Endothelial cell of umbilical vein (primary cell): ENCODE data around the gene TCEANC. TPM values are rescaled to one million over a fixed set of nuclear protein-coding genes. Genes with fewer than 3 reads are reported as not detected.
"Not testable (repeated sequence)": the region's sequence is repeated elsewhere in the genome, so short reads cannot be mapped to it uniquely, and the experiment has no call there.

ENCODE experiments used
- BruUV-seq: library from RNA; stranded (reverse); fragments of 400-500 nt; replicated peaks from 2 replicates; lab custom pipeline; 2021; lab: Mats Ljungman, UMichigan
- CTCF ChIA-PET: fragments of 300-600, 350-600 bp; sonication (Branson Sonifier 250); formaldehyde crosslinking; loops from one replicate; lab custom pipeline; 2021; ENCODE audit warnings: antibody characterized with exemption, inconsistent platforms; lab: Charles Lee
- POLR2A ChIA-PET: fragments of 300-600, 350-600 bp; sonication (Branson Sonifier 250); formaldehyde crosslinking; loops from one replicate; lab custom pipeline; 2021; ENCODE audit warnings: antibody characterized with exemption, inconsistent platforms; lab: Charles Lee
- DNase-seq: peaks from one replicate; pipeline ENCODE4 v3.0.0-alpha.2; 2011; ENCODE audit warnings: low read depth, low spot score
- FAIRE-seq: peaks from 2 replicates; lab custom pipeline; 2011; peaks lifted over from hg19 to GRCh38; lab: Jason Lieb, UNC
- H2AFZ ChIP-seq: 2 replicates; pipeline ENCODE4 v1.6.0; 2012; ENCODE audit warnings: low read depth, low read length, control low read depth, inconsistent platforms
- H3K27ac ChIP-seq: 2 replicates; pipeline ENCODE4 v1.5.1; 2011; ENCODE audit warnings: low read depth, mild to moderate bottlenecking, control low read depth, low read length, moderate library complexity; ENCODE audit not compliant: insufficient read depth
- H3K27me3 ChIP-seq, 2 experiments: 2 replicates each; pipeline versions ENCODE4 v1.6.0 to v1.6.1; 2011; ENCODE audit warnings: low read length in 2 of 2, mixed read lengths in 1 of 2; ENCODE audit not compliant: control insufficient read depth in 2 of 2, insufficient read depth in 2 of 2
- H3K36me3 ChIP-seq, 2 experiments: 2 replicates in 1 of 2; 3 replicates in 1 of 2; pipeline ENCODE4 v1.5.1; 2011; ENCODE audit warnings: low read length in 2 of 2, mild to moderate bottlenecking in 1 of 2, moderate library complexity in 1 of 2; ENCODE audit not compliant: control insufficient read depth in 2 of 2, insufficient read depth in 2 of 2; ENCODE audit errors: extremely low read depth in 1 of 2
- H3K4me1 ChIP-seq: 3 replicates; pipeline ENCODE4 v1.5.1; 2011; ENCODE audit warnings: mild to moderate bottlenecking, low read length; ENCODE audit not compliant: control insufficient read depth, insufficient read depth; ENCODE audit errors: extremely low read depth
- H3K4me2 ChIP-seq: 2 replicates; pipeline ENCODE4 v1.6.1; 2011; ENCODE audit warnings: low read length, control low read depth, mixed read lengths; ENCODE audit not compliant: insufficient read depth
- H3K4me3 ChIP-seq, 3 experiments: fragments of 200-600 bp in 1 of 3; sonication (generic), shearing (Covaris generic) in 1 of 3; replicated peaks in 1 of 3; 2 replicates each; pipeline ENCODE4 v1.5.1; 2011 to 2016; ENCODE audit warnings: control low read depth in 3 of 3, low read length in 3 of 3, mild to moderate bottlenecking in 2 of 3, inconsistent platforms in 1 of 3, low read depth in 1 of 3, moderate library complexity in 1 of 3; ENCODE audit not compliant: insufficient read depth in 1 of 3
- H3K79me2 ChIP-seq: 2 replicates; pipeline ENCODE4 v1.6.0; 2012; ENCODE audit warnings: low read length, inconsistent platforms; ENCODE audit not compliant: control insufficient read depth, insufficient read depth
- H3K9ac ChIP-seq: replicated peaks from 2 replicates; pipeline ENCODE3; 2011; ENCODE audit warnings: low read length, control low read depth; ENCODE audit not compliant: insufficient read depth; ENCODE audit errors: extremely low read depth
- H3K9me1 ChIP-seq: replicated peaks from 3 replicates; pipeline ENCODE4 v1.6.0; 2011; ENCODE audit warnings: mild to moderate bottlenecking, low read length; ENCODE audit not compliant: control insufficient read depth, insufficient read depth; ENCODE audit errors: extremely low read depth
- H3K9me3 ChIP-seq: replicated peaks from 2 replicates; pipeline ENCODE4 v1.5.1; 2012; ENCODE audit warnings: low read length, inconsistent platforms; ENCODE audit not compliant: control insufficient read depth, insufficient read depth
- H4K20me1 ChIP-seq: replicated peaks from 2 replicates; pipeline ENCODE3; 2011; ENCODE audit warnings: mild to moderate bottlenecking, low read length; ENCODE audit not compliant: control insufficient read depth, insufficient read depth; ENCODE audit errors: extremely low read depth
- GATA2 ChIP-seq: IDR thresholded peaks from 2 replicates; pipeline ENCODE4 v1.7.0; 2011; ENCODE audit warnings: low read depth, mild to moderate bottlenecking, moderate library complexity, mixed read lengths, low read length; ENCODE audit not compliant: insufficient read length, insufficient read depth
- JUN ChIP-seq: IDR thresholded peaks from 2 replicates; pipeline ENCODE4 v1.6.1; 2011; ENCODE audit warnings: borderline replicate concordance, low read depth; ENCODE audit not compliant: insufficient read length, insufficient read depth
- POLR2A ChIP-seq: IDR thresholded peaks from 2 replicates; pipeline ENCODE4 v1.6.1; 2012; ENCODE audit warnings: low read depth, mild to moderate bottlenecking, control low read depth, low read length
- POLR2AphosphoS5 ChIP-seq: IDR thresholded peaks from 2 replicates; pipeline ENCODE4 v1.6.1; 2012; ENCODE audit warnings: low read depth, mild to moderate bottlenecking, control low read depth, low read length, moderate library complexity; ENCODE audit not compliant: insufficient read depth
- dilution Hi-C: fragments of 300-500 bp; cut with MboI; formaldehyde crosslinking; loops from one replicate; pipeline ENCODE4 v1.15.0; 2019; ENCODE audit warnings: low sequenced_read_pairs; ENCODE audit not compliant: extremely low pct_ligation_motif_present
- intact Hi-C: fragments of 100-400 bp; cut with micrococcal nuclease; formaldehyde crosslinking; loops from one replicate; pipeline ENCODE4 v1.10.0; 2022
- polyA plus RNA-seq, 4 experiments: library from polyadenylated mRNA; depleted of rRNA in 3 of 4; stranded (reverse) in 3 of 4; unstranded in 1 of 4; fragments of >200 nt; gene quantifications; 2 replicates each; pipeline versions ENCODE4 v1.2.1 to v1.2.3, GENCODE V29; 2011 to 2012; ENCODE audit warnings: missing spikeins in 1 of 4
- total RNA-seq: library from RNA; stranded (reverse); gene quantifications from 2 replicates; pipeline ENCODE4 v1.2.3, GENCODE V29; 2021
- TF ChIP-seq, protein P1 (sequence below): IDR thresholded peaks from 2 replicates; pipeline ENCODE4 v1.6.1; 2011; ENCODE audit not compliant: insufficient read depth, insufficient read length

The TCEANC gene
- total and polyA plus RNA-seq, 2 donors (not counting 3 experiments of a cell fraction or from before 2014, with no cell fraction given), result 0.32 to 0.75 TPM

DNA sequence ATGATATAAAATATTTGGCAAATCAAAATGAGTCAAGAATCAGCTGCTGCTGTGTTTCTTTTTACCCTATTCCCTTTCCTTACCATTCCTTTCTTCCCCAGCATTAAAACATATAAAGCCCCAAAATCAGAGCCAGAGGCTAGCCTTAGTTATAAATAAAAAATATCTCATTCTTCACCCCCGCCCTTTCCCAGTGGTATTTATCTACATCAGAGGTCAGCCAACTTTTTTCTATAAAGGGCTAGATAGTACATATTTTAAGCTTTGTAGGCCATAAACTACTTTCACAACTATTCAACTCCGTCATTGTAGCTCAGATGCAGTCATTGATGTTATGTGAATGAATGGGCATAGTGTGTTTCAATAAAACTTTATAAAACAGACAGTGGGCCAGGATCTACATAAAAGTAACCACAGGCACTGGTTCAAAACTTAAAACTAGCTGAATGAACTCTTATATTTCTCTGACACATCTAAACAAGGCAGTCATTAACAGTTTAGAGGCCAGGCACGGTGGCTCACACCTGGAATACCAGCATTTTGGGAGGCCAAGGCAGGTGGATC, 30.5 kb upstream of the TCEANC start:
- Histone ChIP-seq H3K27ac (no peak overlapping the region), H3K79me2 (no peaks in the 10 kb centered on the region), H2AFZ (no peak overlapping the region), H3K9me3 (no peaks in the 10 kb centered on the region), H3K4me3 (no peak overlapping the region), H3K9me1 (no peaks in the 10 kb centered on the region), H3K27me3 (no peaks in the 10 kb centered on the region), H4K20me1 (no peaks in the 10 kb centered on the region), H3K4me2 (no peak overlapping the region), H3K4me1 (no peaks in the 10 kb centered on the region), H3K36me3 (no peaks in the 10 kb centered on the region), H3K9ac (no peak overlapping the region)
- ChIA-PET CTCF (no interaction called here), POLR2A (no interaction called here)
- TF ChIP-seq POLR2AphosphoS5, result no peak
- TF ChIP-seq, protein P1, sequence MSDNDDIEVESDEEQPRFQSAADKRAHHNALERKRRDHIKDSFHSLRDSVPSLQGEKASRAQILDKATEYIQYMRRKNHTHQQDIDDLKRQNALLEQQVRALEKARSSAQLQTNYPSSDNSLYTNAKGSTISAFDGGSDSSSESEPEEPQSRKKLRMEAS, result no peak
- TF ChIP-seq GATA2, result no peak
- no TSS peak for BruUV-seq
- intact Hi-C loops, result no loop called here
- no peak for DNase-seq
- no peak for FAIRE-seq
- dilution Hi-C loops, result no loop called here

DNA sequence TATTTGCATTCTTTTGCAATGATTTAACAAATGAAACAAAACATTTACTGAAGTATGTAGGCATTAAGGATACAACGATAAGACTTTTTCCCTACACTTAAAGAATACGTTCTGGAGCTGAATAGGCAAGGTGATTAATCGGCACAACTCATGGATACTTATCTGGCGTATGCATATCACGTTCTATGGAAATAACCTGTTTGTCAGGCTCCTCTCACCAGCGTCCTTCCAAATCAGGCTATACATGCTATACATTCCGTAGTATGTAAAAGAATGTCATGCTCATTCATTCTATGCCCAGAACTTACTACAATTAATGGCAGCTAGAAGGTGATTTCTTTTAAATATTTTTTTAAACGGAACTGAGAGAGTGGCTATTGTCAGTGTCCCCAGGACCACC, 25.6 kb upstream of the TCEANC start:
- no peaks in the 10 kb centered on the region for H3K36me3 ChIP-seq
- dilution Hi-C loops, result no loop called here
- H4K20me1 ChIP-seq, result no peaks in the 10 kb centered on the region
- H3K79me2 ChIP-seq, result no peaks in the 10 kb centered on the region
- H3K9ac ChIP-seq, result no peak overlapping the region
- ChIA-PET POLR2A (no interaction called here), CTCF (no interaction called here)
- TF ChIP-seq POLR2AphosphoS5 (no peak), GATA2 (no peak), JUN (no peak), POLR2A (no peak)
- TF ChIP-seq, protein P1, result no peak
- H3K4me3 ChIP-seq, result no peak overlapping the region
- no peak for FAIRE-seq
- H3K27me3 ChIP-seq, result no peaks in the 10 kb centered on the region
- BruUV-seq, result no TSS peak
- H3K9me3 ChIP-seq, result no peaks in the 10 kb centered on the region
- no peak overlapping the region for H3K27ac ChIP-seq
- no peak for DNase-seq
- H2AFZ ChIP-seq, result no peak overlapping the region
- H3K9me1 ChIP-seq, result no peaks in the 10 kb centered on the region
- H3K4me2 ChIP-seq, result no peak overlapping the region
- intact Hi-C loops, result no loop called here
- no peaks in the 10 kb centered on the region for H3K4me1 ChIP-seq

DNA sequence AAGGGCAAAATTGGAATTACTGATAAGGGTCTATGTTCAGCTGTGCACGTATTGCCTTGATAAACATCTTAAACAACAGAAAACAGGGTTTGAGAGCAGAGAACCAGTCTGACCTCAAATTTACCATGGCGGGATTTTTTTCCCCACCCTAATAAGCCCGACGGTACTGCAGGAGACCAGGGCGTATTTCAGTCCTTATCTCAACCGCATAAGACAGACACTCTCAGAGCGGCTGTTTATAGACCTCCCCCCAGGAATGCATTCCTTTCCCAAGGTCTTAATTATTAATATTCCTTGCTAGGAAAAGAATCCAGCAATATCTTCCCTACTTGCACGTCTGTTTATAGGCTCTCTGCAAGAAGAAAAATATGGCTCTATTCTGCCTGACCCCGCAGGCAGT, 15.7 kb upstream of the TCEANC start:
- H2AFZ ChIP-seq, H4K20me1 ChIP-seq, H3K27ac ChIP-seq, BruUV-seq, H3K9me1 ChIP-seq, H3K4me1 ChIP-seq, H3K27me3 ChIP-seq, H3K4me3 ChIP-seq, H3K36me3 ChIP-seq, dilution Hi-C loops, H3K9ac ChIP-seq, intact Hi-C loops, DNase-seq, H3K9me3 ChIP-seq, FAIRE-seq, H3K4me2 ChIP-seq, CTCF ChIA-PET, H3K79me2 ChIP-seq, POLR2A ChIA-PET: not testable (repeated sequence)
